Osteoblast (primary cell): ENCODE data around the gene DOCK7. TPM values are rescaled to one million over a fixed set of nuclear protein-coding genes. Genes with fewer than 3 reads are reported as not detected.

Experiments
- DNase-seq: peaks from one replicate; pipeline ENCODE4 v3.0.0; 2011; ENCODE audit warnings: low spot score, mixed read lengths; ENCODE audit not compliant: insufficient read length; ENCODE audit errors: missing footprints
- H2AFZ ChIP-seq: 2 replicates; pipeline ENCODE4 v1.6.0; 2011; ENCODE audit warnings: mild to moderate bottlenecking, low read length
- H3K27ac ChIP-seq: 2 replicates; pipeline ENCODE4 v1.5.1; 2011; ENCODE audit warnings: mild to moderate bottlenecking, low read depth, low read length, moderate library complexity
- H3K27me3 ChIP-seq: 2 replicates; pipeline ENCODE4 v1.6.0; 2012; ENCODE audit warnings: mild to moderate bottlenecking, control low read depth, inconsistent platforms, low read length, moderate library complexity; ENCODE audit not compliant: insufficient read depth
- H3K36me3 ChIP-seq: 2 replicates; pipeline ENCODE4 v1.5.1; 2011; ENCODE audit warnings: mild to moderate bottlenecking, low read length, control low read depth, moderate library complexity; ENCODE audit not compliant: insufficient read depth
- H3K4me1 ChIP-seq: 2 replicates; pipeline ENCODE4 v1.5.1; 2011; ENCODE audit warnings: mild to moderate bottlenecking, low read length, control low read depth, moderate library complexity; ENCODE audit not compliant: insufficient read depth
- H3K4me2 ChIP-seq: 2 replicates; pipeline ENCODE4 v1.6.0; 2011; ENCODE audit warnings: mild to moderate bottlenecking, low read length; ENCODE audit not compliant: insufficient read depth
- H3K4me3 ChIP-seq: fragments of 200-600 bp; sonication (generic); 3 replicates; pipeline ENCODE4 v1.5.1; 2012; ENCODE audit warnings: mild to moderate bottlenecking, low read length, inconsistent platforms; ENCODE audit not compliant: insufficient read depth
- H3K79me2 ChIP-seq: 2 replicates; pipeline ENCODE4 v1.6.0; 2012; ENCODE audit warnings: mild to moderate bottlenecking, low read length, control low read depth, inconsistent platforms; ENCODE audit not compliant: insufficient read depth
- H3K9me3 ChIP-seq: 2 replicates; pipeline ENCODE4 v1.5.1; 2011; ENCODE audit warnings: low read depth, low read length, control low read depth
- H4K20me1 ChIP-seq: 2 replicates; pipeline ENCODE4 v1.6.0; 2012; ENCODE audit warnings: mild to moderate bottlenecking, low read length, control low read depth; ENCODE audit not compliant: insufficient read depth
- total RNA-seq: library from RNA; depleted of rRNA; stranded (reverse); fragments of >200 nt; gene quantifications from 2 replicates; pipeline ENCODE4 v1.2.3, GENCODE V29; 2012
- TF ChIP-seq, protein P1 (sequence below): IDR thresholded peaks from 2 replicates; pipeline ENCODE4 v1.5.1; 2011; ENCODE audit warnings: mild to moderate bottlenecking, low read depth, low read length, moderate library complexity; ENCODE audit errors: extremely low read depth

DOCK7 gene
- total RNA-seq, 1 donor: 73.8 TPM

DNA sequence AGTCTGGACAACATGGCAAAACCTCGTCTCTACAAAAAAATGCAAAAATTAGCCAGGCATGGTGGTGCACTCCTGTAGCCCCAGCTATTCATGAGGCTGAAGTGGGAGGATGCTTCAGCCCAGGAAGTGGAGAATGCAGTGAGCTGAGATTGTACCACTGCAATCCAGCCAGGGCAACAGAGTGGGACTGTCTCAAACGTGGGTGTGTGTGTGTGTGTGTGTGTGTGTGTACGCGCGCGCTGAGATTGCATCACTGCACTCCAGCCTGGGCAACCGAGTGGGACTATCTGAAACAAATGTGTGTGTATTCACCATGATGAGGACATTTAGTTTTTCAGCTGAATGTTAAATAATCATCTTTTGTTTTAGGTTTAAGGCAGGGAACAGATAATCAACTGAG, 230.2 kb downstream of the DOCK7 start:
- H3K36me3 ChIP-seq: peaks cover 23% of the 10 kb centered on the region
- no peak overlapping the region for H3K4me2 ChIP-seq
- no peak overlapping the region for H2AFZ ChIP-seq
- no peaks in the 10 kb centered on the region for H3K79me2 ChIP-seq
- H4K20me1 ChIP-seq: no peaks in the 10 kb centered on the region
- no peak for DNase-seq
- TF ChIP-seq, protein P1, sequence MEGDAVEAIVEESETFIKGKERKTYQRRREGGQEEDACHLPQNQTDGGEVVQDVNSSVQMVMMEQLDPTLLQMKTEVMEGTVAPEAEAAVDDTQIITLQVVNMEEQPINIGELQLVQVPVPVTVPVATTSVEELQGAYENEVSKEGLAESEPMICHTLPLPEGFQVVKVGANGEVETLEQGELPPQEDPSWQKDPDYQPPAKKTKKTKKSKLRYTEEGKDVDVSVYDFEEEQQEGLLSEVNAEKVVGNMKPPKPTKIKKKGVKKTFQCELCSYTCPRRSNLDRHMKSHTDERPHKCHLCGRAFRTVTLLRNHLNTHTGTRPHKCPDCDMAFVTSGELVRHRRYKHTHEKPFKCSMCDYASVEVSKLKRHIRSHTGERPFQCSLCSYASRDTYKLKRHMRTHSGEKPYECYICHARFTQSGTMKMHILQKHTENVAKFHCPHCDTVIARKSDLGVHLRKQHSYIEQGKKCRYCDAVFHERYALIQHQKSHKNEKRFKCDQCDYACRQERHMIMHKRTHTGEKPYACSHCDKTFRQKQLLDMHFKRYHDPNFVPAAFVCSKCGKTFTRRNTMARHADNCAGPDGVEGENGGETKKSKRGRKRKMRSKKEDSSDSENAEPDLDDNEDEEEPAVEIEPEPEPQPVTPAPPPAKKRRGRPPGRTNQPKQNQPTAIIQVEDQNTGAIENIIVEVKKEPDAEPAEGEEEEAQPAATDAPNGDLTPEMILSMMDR: no peak
- H3K4me3 ChIP-seq: no peak overlapping the region
- no peaks in the 10 kb centered on the region for H3K4me1 ChIP-seq
- no peak overlapping the region for H3K27ac ChIP-seq
- no peaks in the 10 kb centered on the region for H3K9me3 ChIP-seq
- no peaks in the 10 kb centered on the region for H3K27me3 ChIP-seq

DNA sequence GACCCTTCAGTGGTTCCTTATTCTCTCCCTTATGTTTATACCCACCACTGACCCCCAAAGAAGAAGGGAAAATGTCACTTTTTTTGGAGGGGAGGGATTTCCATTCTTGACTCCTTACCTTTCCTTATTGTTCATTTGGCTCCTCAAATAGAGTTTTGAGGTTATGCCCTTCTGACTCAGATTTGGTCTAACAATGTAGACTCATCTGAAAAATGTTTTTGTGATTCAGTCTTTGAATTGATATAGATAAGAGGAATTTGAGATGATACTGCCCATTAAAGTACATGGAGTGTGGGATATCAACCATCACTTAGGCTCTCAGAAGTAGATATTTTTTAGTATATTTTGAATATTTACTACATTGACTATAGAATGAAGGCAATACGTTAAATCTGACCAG, 235.2 kb downstream of the DOCK7 start:
- no peaks in the 10 kb centered on the region for H3K9me3 ChIP-seq
- H4K20me1 ChIP-seq: no peaks in the 10 kb centered on the region
- H3K79me2 ChIP-seq: no peaks in the 10 kb centered on the region
- DNase-seq: no peak
- no peaks in the 10 kb centered on the region for H3K4me1 ChIP-seq
- H3K27ac ChIP-seq: no peak overlapping the region
- TF ChIP-seq, protein P1: no peak
- no peak overlapping the region for H3K4me2 ChIP-seq
- H3K36me3 ChIP-seq: peaks cover 53% of the 10 kb centered on the region
- no peaks in the 10 kb centered on the region for H3K27me3 ChIP-seq
- H2AFZ ChIP-seq: no peak overlapping the region
- no peak overlapping the region for H3K4me3 ChIP-seq

DNA sequence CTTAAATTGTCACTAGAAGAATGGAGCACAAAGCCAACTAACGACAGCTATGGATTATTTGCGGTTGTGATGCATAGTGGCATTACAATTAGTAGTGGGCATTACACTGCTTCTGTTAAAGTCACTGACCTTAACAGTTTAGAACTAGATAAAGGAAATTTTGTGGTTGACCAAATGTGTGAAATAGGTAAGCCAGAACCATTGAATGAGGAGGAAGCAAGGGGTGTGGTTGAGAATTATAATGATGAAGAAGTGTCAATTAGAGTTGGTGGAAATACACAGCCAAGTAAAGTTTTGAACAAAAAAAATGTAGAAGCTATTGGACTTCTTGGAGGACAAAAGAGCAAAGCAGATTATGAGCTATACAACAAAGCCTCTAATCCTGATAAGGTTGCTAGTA, 237.9 kb downstream of the DOCK7 start:
- Histone ChIP-seq H2AFZ (no peak overlapping the region), H3K79me2 (peaks cover 10% of the 10 kb centered on the region), H3K4me1 (no peaks in the 10 kb centered on the region), H3K4me2 (no peak overlapping the region), H4K20me1 (no peaks in the 10 kb centered on the region), H3K4me3 (no peak overlapping the region), H3K36me3 (peaks cover 50% of the 10 kb centered on the region), H3K27me3 (no peaks in the 10 kb centered on the region), H3K9me3 (no peaks in the 10 kb centered on the region), H3K27ac (no peak overlapping the region)
- no peak for DNase-seq
- TF ChIP-seq, protein P1: no peak

DNA sequence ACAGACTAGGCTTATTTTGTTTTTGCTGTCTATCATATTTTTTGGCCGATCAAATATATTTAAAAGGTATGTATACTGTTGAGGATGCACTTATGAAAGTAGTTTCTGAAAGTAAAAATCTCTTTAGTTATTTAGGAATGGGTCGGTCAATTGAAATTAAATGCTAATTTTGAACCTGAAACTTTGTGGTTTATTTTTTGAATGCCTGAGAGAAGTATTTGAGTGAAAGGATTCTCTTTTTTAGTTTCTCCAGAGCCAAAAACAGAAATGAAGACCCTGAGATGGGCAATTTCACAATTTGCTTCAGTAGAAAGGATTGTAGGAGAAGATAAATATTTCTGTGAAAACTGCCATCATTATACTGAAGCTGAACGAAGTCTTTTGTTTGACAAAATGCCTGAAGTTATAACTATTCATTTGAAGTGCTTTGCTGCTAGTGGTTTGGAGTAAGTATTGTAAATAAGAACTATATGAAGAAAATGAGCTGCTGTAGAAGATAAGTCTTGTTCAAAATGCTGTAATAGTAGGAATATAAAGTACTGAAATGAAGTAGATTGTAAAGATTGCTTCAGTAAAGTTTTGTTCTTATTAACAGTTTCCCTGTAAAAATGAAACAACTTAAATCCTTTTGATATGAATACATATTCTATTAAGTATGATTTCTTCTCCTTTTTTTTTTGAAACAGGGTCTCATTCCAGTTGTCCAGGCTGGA, 239.8 kb downstream of the DOCK7 start:
- Histone ChIP-seq H3K9me3 (no peaks in the 10 kb centered on the region), H3K4me1 (no peaks in the 10 kb centered on the region), H3K27ac (no peak overlapping the region), H3K4me3 (no peak overlapping the region), H3K4me2 (no peak overlapping the region), H2AFZ (no peak overlapping the region), H3K27me3 (no peaks in the 10 kb centered on the region), H3K36me3 (peaks cover 53% of the 10 kb centered on the region), H3K79me2 (peaks cover 18% of the 10 kb centered on the region), H4K20me1 (no peaks in the 10 kb centered on the region)
- TF ChIP-seq, protein P1: no peak
- DNase-seq: no peak
